Activated naive CD8-positive, alpha-beta T cell treated with anti-CD3 and anti-CD28 coated beads for 36 hours (primary cell): Measurements from ENCODE around the gene KLK5. TPM values are rescaled to one million over a fixed set of nuclear protein-coding genes. Genes with fewer than 3 reads are reported as not detected.

Source experiments
- DNase-seq: peaks from one replicate; pipeline ENCODE4 v3.0.0; 2021
- H3K27ac Mint-ChIP-seq: one replicate; pipeline ENCODE4 v1.8.0; 2022; ENCODE audit warnings: mild to moderate bottlenecking, moderate library complexity, mixed read lengths
- H3K27me3 Mint-ChIP-seq: one replicate; pipeline ENCODE4 v1.8.0; 2022; ENCODE audit warnings: mild to moderate bottlenecking, mixed read lengths
- H3K36me3 Mint-ChIP-seq: one replicate; pipeline ENCODE4 v1.8.0; 2021; ENCODE audit warnings: mild to moderate bottlenecking, mixed read lengths
- H3K4me1 Mint-ChIP-seq: one replicate; pipeline ENCODE4 v1.8.0; 2021; ENCODE audit warnings: mixed read lengths
- H3K4me3 Mint-ChIP-seq: one replicate; pipeline ENCODE4 v1.8.0; 2022; ENCODE audit warnings: mild to moderate bottlenecking, moderate library complexity, mixed read lengths
- H3K9me3 Mint-ChIP-seq: one replicate; pipeline ENCODE4 v1.8.0; 2022; ENCODE audit warnings: mixed read lengths
- total RNA-seq, 2 experiments: library from RNA; stranded (reverse); gene quantifications; one replicate each; pipeline ENCODE4 v1.2.3, GENCODE V29; 2021

The KLK5 gene
- total RNA-seq, 2 experiments from 2014 or later = not detected

GRCh38 chr19:50949861-50950260, 3.0 kb downstream of the KLK5 start:
- DNase-seq = no peak
- H3K27me3 Mint-ChIP-seq = peaks cover 33% of the 10 kb centered on the region
- no peaks in the 10 kb centered on the region for H3K9me3 Mint-ChIP-seq
- no peak overlapping the region for H3K4me3 Mint-ChIP-seq
- no peaks in the 10 kb centered on the region for H3K4me1 Mint-ChIP-seq
- H3K36me3 Mint-ChIP-seq = no peaks in the 10 kb centered on the region
- no peak overlapping the region for H3K27ac Mint-ChIP-seq

GRCh38 chr19:50947123-50947522, 5.7 kb downstream of the KLK5 start:
- Mint-ChIP-seq H3K4me3 (no peak overlapping the region), H3K4me1 (no peaks in the 10 kb centered on the region), H3K36me3 (no peaks in the 10 kb centered on the region), H3K9me3 (no peaks in the 10 kb centered on the region), H3K27me3 (peaks cover 29% of the 10 kb centered on the region), H3K27ac (no peak overlapping the region)
- no peak for DNase-seq

GRCh38 chr19:50944795-50945194, 8.0 kb downstream of the KLK5 start:
- Mint-ChIP-seq H3K4me3 (no peak overlapping the region), H3K4me1 (no peaks in the 10 kb centered on the region), H3K27ac (no peak overlapping the region), H3K9me3 (peaks cover 2% of the 10 kb centered on the region), H3K36me3 (no peaks in the 10 kb centered on the region), H3K27me3 (peaks cover 34% of the 10 kb centered on the region)
- no peak for DNase-seq

GRCh38 chr19:50943074-50943828, 9.6 kb downstream of the KLK5 start:
- DNase-seq = no peak
- peaks cover 2% of the 10 kb centered on the region for H3K9me3 Mint-ChIP-seq
- no peak overlapping the region for H3K27ac Mint-ChIP-seq
- H3K36me3 Mint-ChIP-seq = no peaks in the 10 kb centered on the region
- H3K27me3 Mint-ChIP-seq = peaks cover 37% of the 10 kb centered on the region
- H3K4me3 Mint-ChIP-seq = no peak overlapping the region
- H3K4me1 Mint-ChIP-seq = no peaks in the 10 kb centered on the region

GRCh38 chr19:50939596-50939995, 13.2 kb downstream of the KLK5 start:
- H3K9me3 Mint-ChIP-seq = peaks cover 2% of the 10 kb centered on the region
- H3K4me3 Mint-ChIP-seq = no peak overlapping the region
- no peak overlapping the region for H3K27ac Mint-ChIP-seq
- H3K27me3 Mint-ChIP-seq = peaks cover 32% of the 10 kb centered on the region
- no peaks in the 10 kb centered on the region for H3K36me3 Mint-ChIP-seq
- no peaks in the 10 kb centered on the region for H3K4me1 Mint-ChIP-seq
- no peak for DNase-seq

- no peak for DNase-seq
- no peak overlapping the region for H3K4me3 Mint-ChIP-seq
- H3K27ac Mint-ChIP-seq = no peak overlapping the region
- peaks cover 48% of the 10 kb centered on the region for H3K27me3 Mint-ChIP-seq
- H3K4me1 Mint-ChIP-seq = peaks cover 4% of the 10 kb centered on the region
- H3K9me3 Mint-ChIP-seq = no peaks in the 10 kb centered on the region
- no peaks in the 10 kb centered on the region for H3K36me3 Mint-ChIP-seq
These were observed 19.2 kb downstream of the KLK5 start for GRCh38 chr19:50933640-50934039.

- no peaks in the 10 kb centered on the region for H3K36me3 Mint-ChIP-seq
- H3K9me3 Mint-ChIP-seq = no peaks in the 10 kb centered on the region
- no peak overlapping the region for H3K4me3 Mint-ChIP-seq
These were observed 20.2 kb downstream of the KLK5 start for GRCh38 chr19:50932690-50933083.

GRCh38 chr19:50932018-50932689, 20.7 kb downstream of the KLK5 start:
- Mint-ChIP-seq H3K9me3 (no peaks in the 10 kb centered on the region), H3K36me3 (no peaks in the 10 kb centered on the region), H3K27ac (no peak overlapping the region), H3K27me3 (peaks cover 51% of the 10 kb centered on the region), H3K4me3 (no peak overlapping the region), H3K4me1 (peaks cover 4% of the 10 kb centered on the region)
- no peak for DNase-seq

More at GRCh38 chr19:50932690-50933083, 20.2 kb downstream of the KLK5 start:
- Mint-ChIP-seq H3K27ac (no peak overlapping the region), H3K27me3 (peaks cover 51% of the 10 kb centered on the region), H3K4me1 (peaks cover 4% of the 10 kb centered on the region)
- no peak for DNase-seq

- no peaks in the 10 kb centered on the region for H3K36me3 Mint-ChIP-seq
- no peak overlapping the region for H3K27ac Mint-ChIP-seq
- DNase-seq = no peak
- peaks cover 4% of the 10 kb centered on the region for H3K4me1 Mint-ChIP-seq
- no peak overlapping the region for H3K4me3 Mint-ChIP-seq
- H3K9me3 Mint-ChIP-seq = no peaks in the 10 kb centered on the region
- peaks cover 47% of the 10 kb centered on the region for H3K27me3 Mint-ChIP-seq
These were observed 21.8 kb downstream of the KLK5 start for GRCh38 chr19:50931023-50931422.

GRCh38 chr19:50928831-50929230, 24.0 kb downstream of the KLK5 start:
- no peak overlapping the region for H3K27ac Mint-ChIP-seq
- no peak overlapping the region for H3K4me3 Mint-ChIP-seq
- no peaks in the 10 kb centered on the region for H3K9me3 Mint-ChIP-seq
- peaks cover 4% of the 10 kb centered on the region for H3K4me1 Mint-ChIP-seq
- no peak for DNase-seq
- H3K36me3 Mint-ChIP-seq = no peaks in the 10 kb centered on the region
- peaks cover 51% of the 10 kb centered on the region for H3K27me3 Mint-ChIP-seq

GRCh38 chr19:50926144-50926543, 26.7 kb downstream of the KLK5 start:
- Mint-ChIP-seq H3K27me3 (peaks cover 42% of the 10 kb centered on the region), H3K4me3 (no peak overlapping the region), H3K27ac (no peak overlapping the region), H3K9me3 (no peaks in the 10 kb centered on the region), H3K36me3 (no peaks in the 10 kb centered on the region), H3K4me1 (peaks cover 10% of the 10 kb centered on the region)
- no peak for DNase-seq

- Mint-ChIP-seq H3K4me1 (peaks cover 10% of the 10 kb centered on the region), H3K27me3 (peaks cover 42% of the 10 kb centered on the region), H3K27ac (no peak overlapping the region), H3K36me3 (no peaks in the 10 kb centered on the region), H3K4me3 (no peak overlapping the region), H3K9me3 (no peaks in the 10 kb centered on the region)
- no peak for DNase-seq
These were observed 27.1 kb downstream of the KLK5 start for GRCh38 chr19:50925734-50926133.

GRCh38 chr19:50924586-50924985, 28.3 kb downstream of the KLK5 start:
- peaks cover 6% of the 10 kb centered on the region for H3K4me1 Mint-ChIP-seq
- no peak for DNase-seq
- no peaks in the 10 kb centered on the region for H3K9me3 Mint-ChIP-seq
- H3K27ac Mint-ChIP-seq = no peak overlapping the region
- no peak overlapping the region for H3K4me3 Mint-ChIP-seq
- peaks cover 44% of the 10 kb centered on the region for H3K27me3 Mint-ChIP-seq
- H3K36me3 Mint-ChIP-seq = no peaks in the 10 kb centered on the region

GRCh38 chr19:50922317-50922853, 30.5 kb downstream of the KLK5 start:
- Mint-ChIP-seq H3K27me3 (peaks cover 51% of the 10 kb centered on the region), H3K27ac (no peak overlapping the region), H3K9me3 (no peaks in the 10 kb centered on the region), H3K4me1 (peaks cover 6% of the 10 kb centered on the region), H3K36me3 (no peaks in the 10 kb centered on the region), H3K4me3 (no peak overlapping the region)
- DNase-seq = peak; percentile 82

GRCh38 chr19:50921426-50922316, 31.2 kb downstream of the KLK5 start:
- no peaks in the 10 kb centered on the region for H3K36me3 Mint-ChIP-seq
- H3K27me3 Mint-ChIP-seq = peaks cover 56% of the 10 kb centered on the region
- no peaks in the 10 kb centered on the region for H3K9me3 Mint-ChIP-seq
- peaks cover 6% of the 10 kb centered on the region for H3K4me1 Mint-ChIP-seq
- DNase-seq = no peak
- no peak overlapping the region for H3K4me3 Mint-ChIP-seq
- no peak overlapping the region for H3K27ac Mint-ChIP-seq
